HCT116 (cell line): ENCODE data around the gene TMCC3. TPM values are rescaled to one million over a fixed set of nuclear protein-coding genes. Genes with fewer than 3 reads are reported as not detected.

Experiments used
- ATAC-seq: fragments of 200-7000 bp; cut with Tn5 transposase; 2 replicates; pipeline ENCODE4 v1.9.1; 2020; ENCODE audit warnings: mild to moderate bottlenecking, moderate library complexity
- BruUV-seq: library from RNA; stranded (reverse); fragments of 400-500 nt; replicated peaks from 2 replicates; lab custom pipeline; 2021; lab: Mats Ljungman, UMichigan
- CTCF ChIA-PET: fragments of 300-600 bp; sonication (Branson Sonifier 250); formaldehyde crosslinking; loops from one replicate; lab custom pipeline; 2021; ENCODE audit warnings: antibody characterized with exemption; lab: Charles Lee
- POLR2A ChIA-PET: fragments of 300-600, 350-600 bp; sonication (Branson Sonifier 250); formaldehyde crosslinking; loops from one replicate; lab custom pipeline; 2021; ENCODE audit warnings: antibody characterized with exemption; lab: Charles Lee
- RAD21 ChIA-PET, 2 experiments: fragments of 300-600 bp; sonication (Branson Sonifier 250); formaldehyde crosslinking; loops; one replicate each; lab custom pipeline; 2023; ENCODE audit warnings: low total read pairs in 2 of 2; ENCODE audit not compliant: uncharacterized antibody in 2 of 2, unreplicated experiment in 2 of 2, low non-redundant PET in 1 of 2; lab: Charles Lee
- DNase-seq: peaks from one replicate; pipeline ENCODE4 v3.0.0-alpha.2; 2010; ENCODE audit warnings: low read depth, low spot score
- H2AFZ ChIP-seq: fragments of 200-600 bp; shearing (Covaris generic), sonication (generic); 2 replicates; pipeline ENCODE4 v1.6.1; 2017; ENCODE audit warnings: low read depth, mixed run types, mixed read lengths, antibody characterized with exemption, low read length; ENCODE audit not compliant: poor library complexity, severe bottlenecking
- H3K27ac ChIP-seq: 2 replicates; pipeline ENCODE4 v1.5.1; 2012; ENCODE audit warnings: low read depth, low read length
- H3K27me3 ChIP-seq: fragments of 200-600 bp; sonication (generic); 2 replicates; pipeline ENCODE4 v1.6.1; 2016; ENCODE audit warnings: mixed run types, low read length, mixed read lengths; ENCODE audit not compliant: insufficient read depth
- H3K36me3 ChIP-seq, 2 experiments: fragments of 200-500 bp in 1 of 2; fragments of 200-600 bp in 1 of 2; sonication (Bioruptor generic) in 1 of 2; sonication (generic) in 1 of 2; 2 replicates each; pipeline versions ENCODE4 v1.5.1 to v1.6.1; 2014 to 2016; ENCODE audit warnings: low read length in 2 of 2, inconsistent platforms in 1 of 2, mixed read lengths in 1 of 2, mixed run types in 1 of 2; ENCODE audit not compliant: insufficient read depth in 2 of 2, control insufficient read depth in 1 of 2
- H3K4me1 ChIP-seq, 2 experiments: fragments of 200-600 bp in 1 of 2; sonication (generic) in 1 of 2; 2 replicates each; pipeline versions ENCODE4 v1.5.1 to v1.6.1; 2012 to 2017; ENCODE audit warnings: low read length in 2 of 2, inconsistent platforms in 1 of 2, mild to moderate bottlenecking in 1 of 2, mixed read lengths in 1 of 2, mixed run types in 1 of 2, moderate library complexity in 1 of 2; ENCODE audit not compliant: insufficient read depth in 2 of 2, control insufficient read depth in 1 of 2
- H3K4me2 ChIP-seq: fragments of 200-600 bp; sonication (generic); 2 replicates; pipeline ENCODE4 v1.6.1; 2017; ENCODE audit warnings: mixed run types, low read length, mixed read lengths
- H3K4me3 ChIP-seq, 2 experiments: fragments of 200-600 bp in 1 of 2; sonication (generic) in 1 of 2; replicated peaks in 1 of 2; 2 replicates each; pipeline ENCODE4 v1.5.1; 2011 to 2016; ENCODE audit warnings: low read length in 2 of 2, control low read depth in 1 of 2, low read depth in 1 of 2, mild to moderate bottlenecking in 1 of 2, mixed read lengths in 1 of 2, mixed run types in 1 of 2
- H3K79me2 ChIP-seq: fragments of 200-600 bp; sonication (generic); 2 replicates; pipeline ENCODE4 v1.6.1; 2017; ENCODE audit warnings: mild to moderate bottlenecking, mixed run types, low read length, moderate library complexity, mixed read lengths; ENCODE audit not compliant: insufficient read depth
- H3K9ac ChIP-seq: fragments of 200-600 bp; sonication (generic); 2 replicates; pipeline ENCODE4 v1.6.1; 2016; ENCODE audit warnings: low read length, mixed read lengths
- H3K9me2 ChIP-seq: fragments of 200-600 bp; sonication (generic), shearing (Covaris generic); 2 replicates; pipeline ENCODE4 v1.6.1; 2017; ENCODE audit warnings: mixed run types, mild to moderate bottlenecking, moderate library complexity; ENCODE audit not compliant: insufficient read depth
- H3K9me3 ChIP-seq, 2 experiments: fragments of 200-500 bp in 1 of 2; fragments of 200-600 bp in 1 of 2; sonication (Bioruptor generic) in 1 of 2; sonication (generic) in 1 of 2; 2 replicates each; pipeline ENCODE4 v1.6.1; 2014 to 2017; ENCODE audit warnings: low read length in 2 of 2, mixed read lengths in 2 of 2, inconsistent platforms in 1 of 2, low read depth in 1 of 2, mild to moderate bottlenecking in 1 of 2, mixed run types in 1 of 2, moderate library complexity in 1 of 2; ENCODE audit not compliant: control insufficient read depth in 1 of 2, insufficient read depth in 1 of 2
- H4K20me1 ChIP-seq: fragments of 200-600 bp; sonication (generic), shearing (Covaris generic); 2 replicates; pipeline ENCODE4 v1.6.1; 2017; ENCODE audit warnings: mixed run types, mild to moderate bottlenecking, moderate library complexity; ENCODE audit not compliant: insufficient read depth
- CBX3 ChIP-seq: IDR thresholded peaks from 2 replicates; pipeline ENCODE4 v1.6.1; 2012; ENCODE audit warnings: low read depth
- CEBPB ChIP-seq: IDR thresholded peaks from 2 replicates; pipeline ENCODE4 v1.6.1; 2012; ENCODE audit warnings: low read depth
- EZH2phosphoT487 ChIP-seq: fragments of 200-600 bp; IDR thresholded peaks from 2 replicates; pipeline ENCODE4 v1.6.1; 2018; ENCODE audit warnings: antibody characterized with exemption, borderline replicate concordance
- FOSL1 ChIP-seq: IDR thresholded peaks from 2 replicates; pipeline ENCODE4 v1.6.1; 2012; ENCODE audit warnings: low read depth
- JUND ChIP-seq: IDR thresholded peaks from 2 replicates; pipeline ENCODE4 v1.6.1; 2012
- POLR2AphosphoS5 ChIP-seq: IDR thresholded peaks from 2 replicates; pipeline ENCODE4 v1.6.1; 2011; ENCODE audit warnings: mild to moderate bottlenecking, low read depth, low read length, moderate library complexity
- RAD21 ChIP-seq: IDR thresholded peaks from 2 replicates; pipeline ENCODE4 v1.6.1; 2012; ENCODE audit warnings: low read depth, mild to moderate bottlenecking
- SIN3A ChIP-seq: IDR thresholded peaks from 2 replicates; pipeline ENCODE4 v1.6.1; 2012; ENCODE audit warnings: low read depth
- SP1 ChIP-seq: IDR thresholded peaks from 2 replicates; pipeline ENCODE4 v1.6.1; 2012; ENCODE audit warnings: low read depth
- SRF ChIP-seq: IDR thresholded peaks from 2 replicates; pipeline ENCODE4 v1.6.1; 2012; ENCODE audit warnings: low read depth
- TCF7L2 ChIP-seq: IDR thresholded peaks from 2 replicates; pipeline ENCODE4 v1.7.0; 2011; ENCODE audit warnings: borderline replicate concordance, inconsistent platforms; ENCODE audit not compliant: insufficient read depth, insufficient read length; ENCODE audit errors: extremely low read depth
- YY1 ChIP-seq: IDR thresholded peaks from 2 replicates; pipeline ENCODE4 v1.6.1; 2011; ENCODE audit warnings: low read length, low read depth, moderate library complexity, mild to moderate bottlenecking; ENCODE audit not compliant: insufficient replicate concordance; ENCODE audit errors: extremely low read depth
- ZFX ChIP-seq: fragments of 450-650 bp; IDR thresholded peaks from 2 replicates; pipeline ENCODE4 v1.6.1; 2017
- ZNF274 ChIP-seq: fragments of 200-500 bp; sonication (Bioruptor generic); IDR thresholded peaks from 2 replicates; pipeline ENCODE4 v1.6.1; 2014; ENCODE audit warnings: mild to moderate bottlenecking, low read depth, low read length, inconsistent platforms
- intact Hi-C: fragments of 100-400 bp; cut with micrococcal nuclease; formaldehyde crosslinking; loops from 2 replicates; pipeline ENCODE4 v1.10.0; 2022
- total RNA-seq: library from RNA; stranded (reverse); gene quantifications from one replicate; pipeline ENCODE4 v1.2.1, GENCODE V29; 2021; ENCODE audit not compliant: unreplicated experiment
- TF ChIP-seq, protein P1 (sequence below): IDR thresholded peaks from 2 replicates; pipeline ENCODE4 v1.6.1; 2012
- TF ChIP-seq, protein P2 (sequence below): IDR thresholded peaks from 2 replicates; pipeline ENCODE4 v1.6.1; 2012
- TF ChIP-seq, protein P3 (sequence below): IDR thresholded peaks from 2 replicates; pipeline ENCODE4 v1.6.1; 2012; ENCODE audit warnings: low read depth
- TF ChIP-seq, protein P4 (sequence below), 3 experiments: fragments of 200-600 bp in 1 of 3; sonication (generic) in 1 of 3; IDR thresholded peaks in 2 of 3; conservative IDR thresholded peaks in 1 of 3; 2 replicates each; pipeline ENCODE4 v1.5.1; 2012 to 2017; ENCODE audit warnings: low read depth in 2 of 3, low read length in 2 of 3, antibody characterized with exemption in 1 of 3, borderline replicate concordance in 1 of 3, control low read depth in 1 of 3, mild to moderate bottlenecking in 1 of 3, mixed read lengths in 1 of 3, mixed run types in 1 of 3, moderate library complexity in 1 of 3; ENCODE audit not compliant: insufficient read depth in 1 of 3

The TMCC3 gene
- total RNA-seq, 1 experiment from 2014 or later = 4.5 TPM

DNA sequence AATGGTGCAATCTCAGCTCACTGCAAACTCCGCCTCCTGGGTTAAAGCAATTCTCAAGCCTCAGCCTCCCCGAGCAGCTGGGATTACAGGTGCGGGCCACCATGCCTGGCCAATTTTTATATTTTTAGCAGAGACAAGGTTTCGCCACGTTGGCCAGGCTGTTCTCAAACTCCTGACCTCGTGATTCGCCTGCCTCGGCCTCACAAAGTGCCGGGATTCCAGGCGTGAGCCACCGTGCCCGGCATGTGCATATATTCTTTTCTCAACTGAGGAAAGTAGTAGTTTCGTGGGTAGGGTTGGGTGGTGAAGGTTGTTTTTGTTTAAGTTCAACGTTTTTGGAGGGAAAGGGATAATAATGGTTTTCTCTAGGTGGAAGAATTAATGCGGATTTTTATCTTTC is 96.5 kb downstream of the TMCC3 start (continued):
- TF ChIP-seq FOSL1 (no peak), RAD21 (no peak), EZH2phosphoT487 (no peak), ZNF274 (no peak)
- TF ChIP-seq, protein P1, sequence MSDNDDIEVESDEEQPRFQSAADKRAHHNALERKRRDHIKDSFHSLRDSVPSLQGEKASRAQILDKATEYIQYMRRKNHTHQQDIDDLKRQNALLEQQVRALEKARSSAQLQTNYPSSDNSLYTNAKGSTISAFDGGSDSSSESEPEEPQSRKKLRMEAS = no peak
- TF ChIP-seq, all 23 proteins: peak for 0

- no peaks in the 10 kb centered on the region for H3K27me3 ChIP-seq
- RAD21 ChIA-PET = interaction anchor here in 1 of 2 experiments (0.7 kb wide), 2 partner anchors 40 to 256 kb away, joined by 3 read pairs; no protein-coding TSS in a partner anchor
- H3K9me3 ChIP-seq = no peaks in the 10 kb centered on the region
- peak overlapping the region in 1 of 2 experiments; percentile 23; a peak in 2 of 4 replicates for H3K4me3 ChIP-seq
- H2AFZ ChIP-seq = peak overlapping the region; percentile 76
- H3K79me2 ChIP-seq = no peaks in the 10 kb centered on the region
- BruUV-seq = no TSS peak
- peak overlapping the region; percentile 64 for H3K4me2 ChIP-seq
- ATAC-seq = peak; percentile 81
- TF ChIP-seq SIN3A = no peak
- no peak for TF ChIP-seq ZFX
- peak; percentile 15; the same call in 1 of the 2 replicates for TF ChIP-seq RAD21
- TF ChIP-seq, protein P2, sequence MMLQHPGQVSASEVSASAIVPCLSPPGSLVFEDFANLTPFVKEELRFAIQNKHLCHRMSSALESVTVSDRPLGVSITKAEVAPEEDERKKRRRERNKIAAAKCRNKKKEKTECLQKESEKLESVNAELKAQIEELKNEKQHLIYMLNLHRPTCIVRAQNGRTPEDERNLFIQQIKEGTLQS = no peak
- no peak for TF ChIP-seq TCF7L2
- peak; percentile 49; the same call in 1 of the 2 replicates for TF ChIP-seq FOSL1
- TF ChIP-seq, protein P1 = peak; percentile 8; the same call in 1 of the 2 replicates
- TF ChIP-seq, protein P3, sequence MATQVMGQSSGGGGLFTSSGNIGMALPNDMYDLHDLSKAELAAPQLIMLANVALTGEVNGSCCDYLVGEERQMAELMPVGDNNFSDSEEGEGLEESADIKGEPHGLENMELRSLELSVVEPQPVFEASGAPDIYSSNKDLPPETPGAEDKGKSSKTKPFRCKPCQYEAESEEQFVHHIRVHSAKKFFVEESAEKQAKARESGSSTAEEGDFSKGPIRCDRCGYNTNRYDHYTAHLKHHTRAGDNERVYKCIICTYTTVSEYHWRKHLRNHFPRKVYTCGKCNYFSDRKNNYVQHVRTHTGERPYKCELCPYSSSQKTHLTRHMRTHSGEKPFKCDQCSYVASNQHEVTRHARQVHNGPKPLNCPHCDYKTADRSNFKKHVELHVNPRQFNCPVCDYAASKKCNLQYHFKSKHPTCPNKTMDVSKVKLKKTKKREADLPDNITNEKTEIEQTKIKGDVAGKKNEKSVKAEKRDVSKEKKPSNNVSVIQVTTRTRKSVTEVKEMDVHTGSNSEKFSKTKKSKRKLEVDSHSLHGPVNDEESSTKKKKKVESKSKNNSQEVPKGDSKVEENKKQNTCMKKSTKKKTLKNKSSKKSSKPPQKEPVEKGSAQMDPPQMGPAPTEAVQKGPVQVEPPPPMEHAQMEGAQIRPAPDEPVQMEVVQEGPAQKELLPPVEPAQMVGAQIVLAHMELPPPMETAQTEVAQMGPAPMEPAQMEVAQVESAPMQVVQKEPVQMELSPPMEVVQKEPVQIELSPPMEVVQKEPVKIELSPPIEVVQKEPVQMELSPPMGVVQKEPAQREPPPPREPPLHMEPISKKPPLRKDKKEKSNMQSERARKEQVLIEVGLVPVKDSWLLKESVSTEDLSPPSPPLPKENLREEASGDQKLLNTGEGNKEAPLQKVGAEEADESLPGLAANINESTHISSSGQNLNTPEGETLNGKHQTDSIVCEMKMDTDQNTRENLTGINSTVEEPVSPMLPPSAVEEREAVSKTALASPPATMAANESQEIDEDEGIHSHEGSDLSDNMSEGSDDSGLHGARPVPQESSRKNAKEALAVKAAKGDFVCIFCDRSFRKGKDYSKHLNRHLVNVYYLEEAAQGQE = no peak
- TF ChIP-seq, protein P4, sequence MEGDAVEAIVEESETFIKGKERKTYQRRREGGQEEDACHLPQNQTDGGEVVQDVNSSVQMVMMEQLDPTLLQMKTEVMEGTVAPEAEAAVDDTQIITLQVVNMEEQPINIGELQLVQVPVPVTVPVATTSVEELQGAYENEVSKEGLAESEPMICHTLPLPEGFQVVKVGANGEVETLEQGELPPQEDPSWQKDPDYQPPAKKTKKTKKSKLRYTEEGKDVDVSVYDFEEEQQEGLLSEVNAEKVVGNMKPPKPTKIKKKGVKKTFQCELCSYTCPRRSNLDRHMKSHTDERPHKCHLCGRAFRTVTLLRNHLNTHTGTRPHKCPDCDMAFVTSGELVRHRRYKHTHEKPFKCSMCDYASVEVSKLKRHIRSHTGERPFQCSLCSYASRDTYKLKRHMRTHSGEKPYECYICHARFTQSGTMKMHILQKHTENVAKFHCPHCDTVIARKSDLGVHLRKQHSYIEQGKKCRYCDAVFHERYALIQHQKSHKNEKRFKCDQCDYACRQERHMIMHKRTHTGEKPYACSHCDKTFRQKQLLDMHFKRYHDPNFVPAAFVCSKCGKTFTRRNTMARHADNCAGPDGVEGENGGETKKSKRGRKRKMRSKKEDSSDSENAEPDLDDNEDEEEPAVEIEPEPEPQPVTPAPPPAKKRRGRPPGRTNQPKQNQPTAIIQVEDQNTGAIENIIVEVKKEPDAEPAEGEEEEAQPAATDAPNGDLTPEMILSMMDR (IDR thresholded peaks at IDR 0.05 in 2 of 3, conservative IDR thresholded peaks at IDR 0.05 in 1 of 3; ENCODE audit: borderline replicate concordance in 1 of 3, insufficient read depth in 1 of 3, low read depth in 2 of 3, low read length in 2 of 3) = no peak
- no peak for TF ChIP-seq SRF
- TF ChIP-seq JUND = peak; percentile 50; the same call in 1 of the 2 replicates
- peak; percentile 71 for TF ChIP-seq CEBPB
- TF ChIP-seq YY1 = no peak
- no peak for TF ChIP-seq CBX3
- TF ChIP-seq EZH2phosphoT487 = no peak
- TF ChIP-seq SP1 = no peak; the same call in 1 of the 2 replicates
- TF ChIP-seq POLR2AphosphoS5 = no peak
- TF ChIP-seq, all 23 proteins: peak for 5
- no peaks in the 10 kb centered on the region for H4K20me1 ChIP-seq
- intact Hi-C loops = no loop called here
- CTCF ChIA-PET = interaction anchor here (0.9 to 2.6 kb wide), 2 partner anchors 323 to 1963 kb away, joined by 5 to 10 read pairs; no protein-coding TSS in a partner anchor
- H3K9me2 ChIP-seq = no peaks in the 10 kb centered on the region
- H3K4me1 ChIP-seq = peaks cover 11 to 29% of the 10 kb centered on the region in 2 experiments
- DNase-seq = peak; percentile 51
- POLR2A ChIA-PET = no interaction called here
- H3K9ac ChIP-seq = peak overlapping the region; percentile 11; the same call in 1 of the 2 replicates
- no peaks in the 10 kb centered on the region for H3K36me3 ChIP-seq
- H3K27ac ChIP-seq = peak overlapping the region; percentile 11; the same call in 1 of the 2 replicates
These were observed 97.2 kb downstream of the TMCC3 start for GRCh38 chr12:94553130-94553519.
